ENCODE results near the gene RBBP8NL. TPM values are rescaled to one million over a fixed set of nuclear protein-coding genes. Genes with fewer than 3 reads are reported as not detected.

The RBBP8NL gene
- total and polyA plus RNA-seq, 9 of the 15 experiments (the other 6 are each of a cell fraction or from before 2014, with no cell fraction given), result not detected

GRCh38 chr20:62382306-62383198 lies 44.8 kb downstream of the RBBP8NL start (continued):
- TF ChIP-seq ZNF280B (CRISPR knock-in tag; IDR thresholded peaks at IDR 0.05) (no peak), ZNF140 (CRISPR knock-in tag; IDR thresholded peaks at IDR 0.05) (no peak), ARID3A (IDR thresholded peaks at IDR 0.05; ENCODE audit: borderline replicate concordance, low read depth, low read length) (no peak), SRSF9 (IDR thresholded peaks at IDR 0.05; ENCODE audit: borderline replicate concordance, low read depth, low read length) (no peak), CBFB (CRISPR knock-in tag; IDR thresholded peaks at IDR 0.05) (no peak), MAX (CRISPR knock-in tag; IDR thresholded peaks at IDR 0.05) (peak; percentile 30; the same call in 1 of the 2 replicates), FOXP1 (CRISPR knock-in tag; IDR thresholded peaks at IDR 0.05) (no peak), ESRRB (CRISPR knock-in tag; IDR thresholded peaks at IDR 0.05; ENCODE audit: borderline replicate concordance) (no peak), C11orf30 (IDR thresholded peaks at IDR 0.05; ENCODE audit: low read depth) (no peak), LCOR (CRISPR knock-in tag; IDR thresholded peaks at IDR 0.05) (no peak), REST (IDR thresholded peaks at IDR 0.05; ENCODE audit: borderline replicate concordance) (peak; percentile 81), REST (CRISPR knock-in tag; IDR thresholded peaks at IDR 0.05; ENCODE audit: low read depth) (no peak), STAG1 (CRISPR knock-in tag; IDR thresholded peaks at IDR 0.05; ENCODE audit: borderline replicate concordance) (peak; percentile 79), ATF3 (IDR thresholded peaks at IDR 0.05) (no peak), ATF3 (CRISPR knock-in tag; conservative IDR thresholded peaks at IDR 0.05) (no peak)

All from K562 (cell line).